KG1 (cell line): ENCODE data around the gene SEMA5A.

ENCODE experiments used
- DNase-seq: peaks from one replicate; lab custom pipeline; 2025; lab: John Stamatoyannopoulos, UW

The SEMA5A gene

DNA sequence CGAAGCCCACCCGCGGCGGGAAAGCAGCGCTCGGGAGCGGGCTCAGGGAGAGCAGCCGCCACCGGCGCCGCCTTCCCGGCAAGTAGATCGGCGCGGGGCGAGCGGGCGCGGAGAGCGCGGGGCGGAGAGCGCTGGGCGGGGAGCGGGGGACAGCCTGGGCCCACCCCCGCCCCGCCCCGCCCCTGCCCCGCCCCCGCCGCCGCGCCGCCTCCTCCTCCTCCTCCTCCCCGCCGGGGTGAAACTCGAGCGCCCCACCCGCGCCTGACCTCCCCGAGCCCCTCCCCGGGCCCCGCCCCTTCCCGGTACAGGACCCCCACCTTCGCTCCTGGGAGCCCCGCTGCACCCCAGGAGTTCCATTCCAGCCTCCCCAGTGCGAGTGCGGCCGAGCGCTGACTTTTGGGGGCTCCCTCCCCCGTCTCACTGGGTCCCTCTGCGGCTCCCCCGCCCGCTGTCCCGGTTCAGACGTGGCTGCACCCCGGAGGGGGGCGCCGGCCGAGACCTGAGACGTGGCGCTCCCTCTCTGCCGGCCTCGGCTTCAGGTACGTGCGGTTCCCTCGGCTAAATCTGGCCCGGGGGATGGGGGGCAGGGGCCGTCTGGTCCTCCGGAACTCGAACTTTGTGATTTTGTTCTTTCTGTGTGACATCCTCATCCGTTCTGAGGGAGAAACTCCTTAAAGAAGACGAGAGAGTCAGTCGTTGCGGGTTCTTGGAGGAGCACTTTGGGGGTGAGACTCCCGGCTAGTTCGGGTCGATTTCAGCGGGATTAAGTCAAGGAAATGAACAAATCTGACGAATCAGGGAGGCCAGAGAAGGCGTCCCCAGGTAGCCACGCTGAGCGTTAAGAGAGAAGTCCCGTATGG is at the start of gene SEMA5A:
Gene SEMA5A (minus strand): TSS at position 84 of the 860 bp plus-strand sequence. CDS start 166,129 bp downstream, outside the sequence.
- no peak for DNase-seq

DNA sequence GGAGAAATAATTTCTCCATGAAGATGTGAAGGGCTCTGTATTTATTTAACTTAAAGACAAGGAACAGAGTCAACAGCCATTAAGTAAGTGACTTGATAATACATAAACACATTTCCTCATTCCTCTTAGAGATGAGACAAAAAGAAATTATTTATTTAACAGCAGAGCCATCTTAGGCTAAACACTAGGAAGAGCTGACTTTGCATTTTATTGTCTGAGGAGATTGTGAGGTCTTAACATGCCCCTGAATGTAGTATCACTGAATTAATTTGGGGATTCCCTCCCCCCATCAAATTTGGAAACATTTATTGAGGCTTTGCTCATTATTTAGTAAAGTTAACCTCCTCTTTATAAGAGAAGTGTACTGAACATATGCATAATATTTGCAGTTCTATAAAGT is 49.0 kb upstream of the SEMA5A start:
- DNase-seq: no peak

- DNase-seq: no peak
These were observed 43.4 kb upstream of the SEMA5A start for GRCh38 chr5:9589049-9589835.

DNA sequence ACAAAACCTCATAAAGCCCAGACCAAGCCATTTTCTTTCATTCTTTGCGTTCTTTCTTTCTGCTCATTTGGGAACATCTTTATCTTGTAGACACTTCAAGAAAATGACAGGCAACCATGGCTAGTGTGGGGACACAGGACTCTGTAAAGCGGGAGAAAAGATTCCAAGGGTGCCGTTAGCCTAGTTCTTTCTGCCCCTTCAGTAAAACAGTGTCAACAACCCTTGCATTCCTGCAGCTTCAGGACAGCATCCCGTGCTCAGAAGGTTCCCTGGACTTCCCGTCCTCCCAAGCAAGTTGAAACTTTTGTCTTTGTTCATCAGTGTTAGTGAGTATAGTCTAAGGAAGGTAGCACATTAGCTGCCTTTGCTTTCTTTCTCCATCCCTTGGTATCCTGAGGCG is 42.4 kb upstream of the SEMA5A start:
- DNase-seq: no peak

GRCh38 chr5:9587135-9587534 is 41.3 kb upstream of the SEMA5A start:
- DNase-seq: no peak

GRCh38 chr5:9582406-9582805 is 36.5 kb upstream of the SEMA5A start:
- no peak for DNase-seq

DNA sequence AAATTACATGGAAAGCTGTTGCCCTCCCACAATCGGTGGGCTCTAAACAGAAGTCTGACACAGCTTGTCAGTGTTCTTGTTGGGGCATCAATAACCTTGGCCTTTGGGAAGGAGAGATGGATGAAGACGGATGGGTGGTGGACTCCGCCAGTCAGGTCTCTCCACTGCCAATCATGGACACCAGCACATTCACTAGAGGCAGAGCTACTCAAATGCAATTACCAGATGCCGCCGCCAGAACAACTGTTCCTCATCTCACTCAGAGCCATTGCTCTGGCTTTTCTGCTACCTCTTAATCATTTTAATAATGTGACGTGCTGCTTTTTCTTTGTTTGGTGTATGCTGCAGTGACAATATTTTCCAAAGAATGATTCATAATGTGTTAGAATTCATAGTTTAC is 27.9 kb upstream of the SEMA5A start:
- DNase-seq: no peak

- DNase-seq: no peak
These were observed 26.4 kb upstream of the SEMA5A start for GRCh38 chr5:9572246-9572645.

GRCh38 chr5:9570876-9571275 is 25.0 kb upstream of the SEMA5A start:
- DNase-seq: no peak

DNA sequence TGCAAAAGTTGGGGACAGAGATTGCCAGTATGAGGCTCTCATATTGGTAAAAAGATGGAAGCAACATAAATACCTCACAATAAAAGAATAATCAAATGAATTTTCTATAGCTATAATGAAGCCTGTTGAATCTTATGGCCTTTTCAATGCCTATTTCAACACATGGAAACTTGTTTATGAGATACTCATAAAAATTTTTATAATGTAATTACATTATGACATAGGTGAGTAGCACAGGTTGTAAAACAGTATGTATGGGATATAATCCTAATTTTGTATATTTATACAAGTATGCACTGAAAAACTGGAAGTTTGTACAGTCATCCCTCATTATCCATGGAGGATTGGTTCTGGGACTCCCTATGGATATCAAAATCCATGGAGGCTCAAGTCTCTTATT is 21.2 kb upstream of the SEMA5A start:
- no peak for DNase-seq

DNA sequence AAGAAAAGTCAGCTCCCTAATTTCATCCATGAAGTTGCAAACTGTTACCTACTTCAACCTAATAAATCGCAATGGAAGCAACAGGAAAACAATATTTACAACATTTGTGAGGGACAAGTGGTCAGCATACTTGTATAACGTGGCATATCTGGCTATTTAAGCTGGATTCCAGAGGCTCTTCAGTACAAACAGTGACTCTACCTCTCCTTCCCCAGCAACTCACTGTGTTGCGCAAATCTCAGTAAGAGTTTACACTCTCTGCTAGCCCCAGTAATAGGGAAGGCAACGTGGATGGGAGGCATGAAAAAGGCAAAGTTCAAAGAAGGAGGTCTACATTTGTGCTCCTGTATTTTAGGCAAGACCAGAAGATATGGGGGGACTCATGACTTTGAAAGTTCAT is 18.9 kb upstream of the SEMA5A start:
- DNase-seq: no peak

GRCh38 chr5:9562141-9562540 is 16.3 kb upstream of the SEMA5A start:
- DNase-seq: no peak

GRCh38 chr5:9559965-9560364 is 14.1 kb upstream of the SEMA5A start:
- no peak for DNase-seq

- no peak for DNase-seq
These were observed 12.6 kb upstream of the SEMA5A start for GRCh38 chr5:9558319-9558965.

GRCh38 chr5:9557696-9558095 is 11.8 kb upstream of the SEMA5A start:
- DNase-seq: no peak

DNA sequence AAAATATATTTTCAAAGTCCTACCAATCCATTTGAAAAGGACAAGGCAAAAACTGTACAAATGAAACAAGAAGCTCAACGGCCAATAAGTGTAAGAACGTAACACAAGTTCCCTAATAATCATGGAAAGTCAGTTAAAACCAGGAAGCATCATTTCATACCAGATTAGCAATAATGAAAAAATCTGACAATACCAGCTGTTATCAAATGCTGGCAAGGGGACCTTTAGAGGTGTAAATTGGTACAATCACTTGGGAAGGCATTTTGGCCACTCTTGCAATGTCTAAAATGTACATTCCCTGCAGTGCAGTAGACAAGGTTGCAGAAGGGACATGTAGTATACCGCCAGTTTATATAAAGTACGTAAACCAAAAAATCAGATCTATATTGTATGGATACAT is 10.1 kb upstream of the SEMA5A start:
- no peak for DNase-seq

DNA sequence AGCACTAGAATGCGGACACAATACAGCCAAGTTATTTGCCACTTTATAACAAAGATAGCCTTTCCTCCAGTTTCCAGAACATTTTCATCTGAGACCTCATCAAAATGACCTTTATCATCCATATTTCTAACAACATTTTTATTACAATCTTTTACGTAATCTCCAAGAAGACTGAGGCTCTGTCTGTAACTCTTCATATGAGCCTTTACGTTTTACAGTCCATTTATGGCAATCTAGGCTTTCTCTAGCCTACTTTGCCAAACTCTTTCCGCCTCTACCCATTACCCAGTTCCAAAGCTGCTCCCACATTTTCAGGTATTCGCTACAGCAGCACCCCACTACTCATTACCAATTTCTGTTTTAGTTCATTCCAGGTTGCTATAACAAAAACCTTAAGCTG is 8.2 kb upstream of the SEMA5A start:
- no peak for DNase-seq

GRCh38 chr5:9553561-9553960 is 7.7 kb upstream of the SEMA5A start:
- DNase-seq: no peak

GRCh38 chr5:9551567-9552537 is 6.0 kb upstream of the SEMA5A start:
- DNase-seq: no peak

DNA sequence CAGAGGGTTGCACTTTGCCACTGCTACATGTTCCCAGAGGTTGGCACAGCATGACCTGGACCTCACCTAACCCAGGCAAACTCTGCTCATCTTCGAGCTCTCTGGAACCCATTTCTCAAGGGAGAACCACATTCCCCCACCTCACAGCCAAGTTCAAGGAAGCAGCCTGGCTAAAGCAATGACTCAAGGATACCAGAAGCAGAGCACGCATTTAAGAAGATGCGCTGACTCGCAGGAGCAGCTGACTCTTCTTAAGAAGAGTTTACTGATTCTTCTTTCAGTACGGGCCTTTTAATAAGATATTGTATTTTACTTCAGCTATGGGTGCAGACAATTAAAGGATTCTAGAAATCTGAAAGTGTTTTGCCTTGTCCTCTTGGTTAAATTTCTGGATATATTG is 4.1 kb upstream of the SEMA5A start:
- no peak for DNase-seq

GRCh38 chr5:9547122-9547947 is 1.5 kb upstream of the SEMA5A start:
- DNase-seq: no peak
